Activated CD4-positive, alpha-beta T cell treated with anti-CD3 and anti-CD28 coated beads, Interleukin-2, amount 50 U/mL, for 4 hours (primary cell): Measurements from ENCODE around the gene LARGE1.
"Not testable (repeated sequence)": the region's sequence is repeated elsewhere in the genome, so short reads cannot be mapped to it uniquely, and the experiment has no call there.

Experiments
- DNase-seq, 2 experiments: peaks; one replicate each; pipeline ENCODE4 v3.0.0-alpha.2; 2020

LARGE1 gene

GRCh38 chr22:33584152-33584551, 336.1 kb downstream of the LARGE1 start:
- no peak for DNase-seq

DNA sequence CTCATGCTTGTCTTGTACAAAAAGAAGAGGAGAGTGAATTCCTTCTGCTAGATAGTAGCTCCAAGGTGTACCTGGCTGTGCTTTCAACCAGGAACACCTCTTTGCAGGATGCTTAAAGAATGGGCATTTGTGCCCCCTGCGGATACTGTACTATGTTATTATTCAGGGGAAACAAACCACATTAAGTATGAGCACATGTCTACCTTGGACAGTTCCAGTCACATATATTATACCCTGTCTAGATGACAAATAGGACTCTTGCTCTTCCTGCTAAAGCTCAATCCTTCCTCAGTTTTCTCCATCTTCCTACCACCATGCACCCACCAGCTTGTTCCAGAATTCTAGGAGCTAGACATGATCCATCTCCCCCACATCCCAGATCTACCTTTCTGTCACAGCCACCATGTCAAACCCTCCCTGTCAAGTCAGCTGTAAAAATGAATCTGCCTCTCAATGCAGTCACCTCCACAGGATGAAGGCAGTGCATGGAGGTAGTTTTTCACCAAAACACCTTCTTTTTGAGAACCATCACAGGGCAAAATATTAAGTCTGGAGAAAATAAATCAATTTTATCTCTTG, 337.4 kb downstream of the LARGE1 start:
- no peak for DNase-seq

DNA sequence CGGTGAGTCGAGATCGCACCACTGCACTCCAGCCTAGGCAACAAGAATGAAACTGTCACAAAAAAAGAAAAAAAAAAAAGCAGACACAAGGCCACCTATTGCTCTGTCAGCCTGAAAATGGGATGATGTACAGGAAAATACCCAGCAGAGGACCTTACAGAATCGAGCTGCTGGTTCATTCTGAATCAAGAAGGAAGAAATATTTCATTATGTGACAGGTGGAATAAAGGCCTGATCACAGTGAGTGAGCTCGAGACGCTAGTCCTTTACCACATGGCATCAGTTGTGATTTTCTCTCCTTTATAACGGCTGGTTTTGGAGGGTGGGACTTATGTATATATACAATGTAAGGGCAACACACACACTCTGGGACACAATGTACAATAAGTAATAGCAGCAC, 340.0 kb downstream of the LARGE1 start:
- no peak for DNase-seq

GRCh38 chr22:33579448-33580093, 340.7 kb downstream of the LARGE1 start:
- no peak for DNase-seq

DNA sequence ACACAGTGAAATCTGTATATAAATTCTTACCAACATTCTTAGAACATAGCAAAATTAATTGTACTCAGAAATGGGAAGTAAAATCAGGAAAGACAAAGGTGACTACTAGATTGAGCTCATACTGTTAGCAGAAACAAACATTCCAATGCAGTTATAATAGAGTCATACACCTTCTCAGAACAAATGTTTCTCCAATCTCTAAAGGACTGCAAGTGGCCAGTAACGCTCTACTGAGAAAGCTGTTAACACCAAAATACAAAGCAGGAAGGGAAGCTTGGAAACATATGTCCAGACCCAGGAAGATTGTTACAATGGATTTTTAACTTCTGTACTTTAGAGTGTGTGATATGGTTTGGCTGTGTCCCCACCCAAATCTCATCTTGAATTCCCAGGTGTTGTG, 341.5 kb downstream of the LARGE1 start:
- no peak for DNase-seq

GRCh38 chr22:33577862-33578411, 342.3 kb downstream of the LARGE1 start:
- DNase-seq: no peak

GRCh38 chr22:33576205-33576604, 344.1 kb downstream of the LARGE1 start:
- DNase-seq: no peak

DNA sequence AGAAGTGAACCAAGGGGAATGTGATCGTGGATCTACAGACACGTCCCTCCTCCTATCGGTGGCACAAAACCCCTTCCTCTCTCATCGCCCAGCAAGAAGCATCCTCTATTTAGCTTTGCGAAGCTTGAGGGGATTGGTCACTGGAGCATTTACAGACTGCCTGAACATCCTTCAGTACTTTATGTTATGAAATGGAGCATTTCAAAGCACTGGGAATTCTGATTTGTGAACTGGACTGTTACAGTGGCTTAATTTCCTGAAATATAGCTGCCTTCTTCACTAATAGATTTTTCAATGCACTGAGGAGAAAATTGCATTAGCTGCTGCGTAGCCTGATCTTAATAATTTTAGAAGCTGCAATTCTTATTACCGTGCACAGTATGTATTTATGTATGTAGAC, 344.5 kb downstream of the LARGE1 start:
- DNase-seq: no peak

DNA sequence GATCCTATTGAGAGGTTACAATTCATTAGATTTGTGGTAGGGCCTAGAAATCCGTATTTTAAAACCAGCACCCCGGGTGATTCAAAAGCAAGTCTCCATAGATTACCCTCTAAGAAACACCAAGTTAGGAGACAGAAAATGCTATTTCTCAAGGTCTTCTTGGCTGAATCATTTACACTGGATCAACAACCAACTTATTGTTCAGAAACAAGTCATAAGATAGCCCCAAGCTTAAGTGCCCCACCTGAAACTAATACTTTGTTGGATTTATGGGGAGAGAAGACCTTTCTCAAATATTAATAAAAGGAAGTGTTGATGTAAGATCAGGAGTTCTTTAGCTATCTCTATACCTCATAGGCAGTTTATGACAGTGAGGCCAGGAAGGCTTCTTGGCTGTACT, 345.2 kb downstream of the LARGE1 start:
- DNase-seq: no peak

- no peak for DNase-seq
These were observed 346.8 kb downstream of the LARGE1 start for GRCh38 chr22:33573479-33573878.

DNA sequence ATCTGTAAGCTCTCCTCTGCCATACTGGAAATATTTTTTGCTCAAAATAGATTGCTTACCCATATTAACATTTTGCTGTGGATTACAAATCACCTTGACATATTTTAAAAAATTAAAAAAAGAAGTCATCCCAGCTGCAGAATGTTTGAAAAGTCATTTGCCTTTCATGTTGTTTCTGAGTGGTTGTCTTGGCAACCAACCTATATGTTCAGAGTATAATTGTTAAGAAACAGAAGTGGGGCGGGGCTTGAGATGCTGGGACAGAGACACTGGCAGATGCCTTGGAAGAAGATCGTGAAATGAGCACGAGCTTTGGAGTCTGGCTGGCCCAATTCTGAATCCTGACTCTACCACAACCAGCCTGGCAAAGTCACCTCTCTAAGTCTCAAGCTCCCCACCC, 348.2 kb downstream of the LARGE1 start:
- no peak for DNase-seq

DNA sequence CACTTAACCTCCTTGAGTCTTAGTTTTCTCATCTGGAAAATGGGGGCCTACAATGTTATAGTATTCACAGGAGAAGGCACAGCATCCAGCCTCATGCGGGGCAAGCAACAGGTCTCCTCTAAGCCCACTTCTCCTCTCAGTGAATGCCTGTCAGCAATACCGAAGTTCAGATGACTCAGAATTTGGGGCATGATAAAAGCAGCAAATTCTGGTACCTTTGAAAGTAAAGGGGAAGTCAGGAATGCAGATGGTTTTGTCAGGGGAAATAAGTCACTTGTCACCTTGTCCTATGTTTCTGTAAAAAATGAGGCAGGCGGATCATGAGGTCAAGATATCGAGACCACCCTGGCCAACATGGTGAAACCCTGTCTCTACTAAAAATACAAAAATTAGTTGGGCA, 350.2 kb downstream of the LARGE1 start:
- no peak for DNase-seq

DNA sequence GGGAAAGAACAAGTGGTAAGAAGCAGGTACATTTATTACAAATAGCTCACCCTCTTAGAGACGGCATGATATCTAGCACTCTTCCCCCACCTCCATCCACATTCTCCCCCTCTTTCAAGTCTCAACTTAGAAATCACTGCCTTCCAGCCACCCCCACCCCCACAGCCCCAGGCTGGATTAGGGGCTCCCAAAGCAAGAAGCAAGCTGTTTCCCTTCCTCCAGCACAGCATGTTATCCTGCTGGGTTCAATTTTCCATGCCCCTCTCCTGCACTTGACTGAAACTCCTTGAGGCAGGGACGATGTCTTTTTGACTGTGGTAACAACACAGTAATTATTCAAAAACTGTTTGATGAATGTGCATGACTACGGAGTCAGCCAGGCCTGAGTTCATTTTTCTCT, 350.7 kb downstream of the LARGE1 start:
- no peak for DNase-seq

DNA sequence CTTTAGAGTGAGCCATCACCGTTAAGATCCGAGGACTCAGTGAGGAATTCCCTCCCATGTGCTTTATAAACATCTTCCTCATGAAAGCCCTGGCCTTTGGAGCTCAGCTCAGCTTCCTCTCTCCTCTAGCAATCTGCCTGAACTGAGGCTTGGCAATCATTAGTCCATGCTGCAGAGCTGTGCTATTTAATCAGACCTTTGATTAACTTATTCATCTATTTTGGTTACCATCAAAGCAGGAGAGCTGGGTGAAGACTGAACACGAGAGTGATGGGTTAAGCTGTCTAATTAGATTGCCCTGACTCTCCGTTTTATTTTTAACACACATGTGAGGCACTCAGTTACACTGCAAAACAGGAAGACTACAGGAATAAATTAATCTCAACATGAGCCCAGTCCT, 351.3 kb downstream of the LARGE1 start:
- DNase-seq: no peak

DNA sequence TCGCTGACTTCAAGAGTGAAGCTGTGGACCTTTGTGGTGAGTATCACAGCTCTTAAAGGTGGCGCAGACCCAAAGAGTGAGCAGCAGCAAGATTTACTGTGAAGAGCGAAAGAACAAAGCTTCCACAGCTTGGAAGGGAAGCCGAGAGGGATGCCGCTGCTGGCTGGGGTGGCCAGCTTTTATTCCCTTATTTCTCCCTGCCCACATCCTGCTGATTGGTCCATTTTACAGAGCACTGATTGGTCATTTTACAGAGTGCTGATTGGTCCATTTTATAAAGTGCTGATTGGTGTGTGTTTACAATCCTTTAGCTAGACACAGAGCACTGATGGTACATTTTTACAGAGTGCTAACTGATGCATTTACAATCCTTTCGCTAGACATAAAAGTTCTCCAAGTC, 353.8 kb downstream of the LARGE1 start:
- not testable (repeated sequence) for DNase-seq

DNA sequence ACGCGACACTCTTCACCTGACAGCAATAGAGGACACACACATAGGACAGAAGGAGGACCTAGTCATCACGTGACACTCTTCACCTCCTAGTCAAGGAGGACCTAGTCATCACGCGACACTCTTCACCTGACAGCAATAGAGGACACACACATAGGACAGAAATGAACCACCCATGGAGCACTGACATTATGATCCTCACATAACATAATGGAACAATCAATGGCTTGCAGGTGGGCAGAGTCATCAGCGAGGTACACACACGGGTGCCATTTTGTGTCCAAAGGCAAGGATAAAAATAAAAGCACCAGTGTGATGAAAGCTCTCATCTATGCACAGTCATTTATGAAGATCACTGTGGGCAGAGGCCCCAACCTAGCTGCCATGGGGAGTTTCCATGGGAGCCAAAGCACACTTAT, 354.7 kb downstream of the LARGE1 start:
- DNase-seq: no peak

GRCh38 chr22:33564683-33565082, 355.6 kb downstream of the LARGE1 start:
- no peak for DNase-seq

- no peak for DNase-seq
These were observed 356.9 kb downstream of the LARGE1 start for GRCh38 chr22:33563220-33563964.

DNA sequence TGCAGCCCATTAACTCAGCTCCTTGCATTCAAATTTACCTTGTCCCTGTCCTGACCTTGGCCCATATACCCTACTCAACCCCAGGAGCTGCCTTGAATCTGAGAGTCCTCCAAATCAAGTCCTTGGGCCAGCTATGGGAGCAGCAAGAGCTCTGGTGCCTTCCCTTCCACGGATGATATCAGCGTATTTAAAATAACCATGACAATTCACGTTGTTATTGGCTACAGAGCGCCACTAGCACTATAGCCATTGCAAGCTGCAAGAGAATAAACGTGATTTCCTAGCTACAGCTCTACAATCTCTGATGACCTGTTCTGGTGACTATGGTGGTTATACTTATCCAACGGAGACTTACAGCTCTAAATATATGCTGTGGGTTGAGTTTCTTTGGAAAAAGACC, 357.8 kb downstream of the LARGE1 start:
- no peak for DNase-seq

DNA sequence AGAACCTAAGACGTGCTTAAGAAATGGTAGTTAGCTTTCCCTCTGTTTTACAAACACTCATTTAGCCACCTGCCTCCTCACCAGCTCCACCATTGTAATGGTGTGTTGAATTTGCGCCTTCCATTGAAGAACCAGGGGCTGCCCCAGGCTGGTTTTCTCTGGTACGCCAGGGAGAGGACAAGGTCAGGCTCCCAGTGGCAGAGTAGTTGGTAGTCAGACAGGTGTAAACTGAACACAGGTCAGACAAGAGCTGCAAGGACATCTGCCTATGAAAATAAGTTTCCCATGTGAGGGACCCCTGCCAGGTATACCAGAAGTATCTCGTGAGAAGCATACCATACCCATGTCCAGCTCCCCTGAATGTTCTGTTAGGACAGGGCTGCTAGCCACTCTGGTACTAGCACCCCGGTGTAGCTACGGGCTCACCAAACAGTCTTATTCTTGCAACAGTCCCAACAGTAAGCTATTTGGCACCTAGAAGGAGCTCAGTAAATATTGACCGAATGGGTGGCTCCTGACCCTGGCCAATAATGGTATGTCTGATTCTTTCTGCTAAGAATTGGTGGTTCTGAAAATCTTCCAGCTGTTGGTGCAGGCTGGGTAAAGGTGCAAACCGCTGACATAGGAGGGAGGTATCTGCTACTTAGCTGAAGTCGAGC, 359.0 kb downstream of the LARGE1 start:
- DNase-seq: no peak

- no peak for DNase-seq
These were observed 362.4 kb downstream of the LARGE1 start for GRCh38 chr22:33557836-33558235.

- no peak for DNase-seq
These were observed 364.3 kb downstream of the LARGE1 start for GRCh38 chr22:33555814-33556522.

GRCh38 chr22:33553493-33553892, 366.8 kb downstream of the LARGE1 start:
- DNase-seq: no peak
